Suppressor macrophage treated with lipopolysaccharide for 1 hour (primary cell): ENCODE data around the gene TLCD3B.

Source experiments
- DNase-seq, 3 donors: peaks; one replicate each; pipeline ENCODE4 v3.0.0-alpha.2; 2020 to 2022

The TLCD3B gene

DNA sequence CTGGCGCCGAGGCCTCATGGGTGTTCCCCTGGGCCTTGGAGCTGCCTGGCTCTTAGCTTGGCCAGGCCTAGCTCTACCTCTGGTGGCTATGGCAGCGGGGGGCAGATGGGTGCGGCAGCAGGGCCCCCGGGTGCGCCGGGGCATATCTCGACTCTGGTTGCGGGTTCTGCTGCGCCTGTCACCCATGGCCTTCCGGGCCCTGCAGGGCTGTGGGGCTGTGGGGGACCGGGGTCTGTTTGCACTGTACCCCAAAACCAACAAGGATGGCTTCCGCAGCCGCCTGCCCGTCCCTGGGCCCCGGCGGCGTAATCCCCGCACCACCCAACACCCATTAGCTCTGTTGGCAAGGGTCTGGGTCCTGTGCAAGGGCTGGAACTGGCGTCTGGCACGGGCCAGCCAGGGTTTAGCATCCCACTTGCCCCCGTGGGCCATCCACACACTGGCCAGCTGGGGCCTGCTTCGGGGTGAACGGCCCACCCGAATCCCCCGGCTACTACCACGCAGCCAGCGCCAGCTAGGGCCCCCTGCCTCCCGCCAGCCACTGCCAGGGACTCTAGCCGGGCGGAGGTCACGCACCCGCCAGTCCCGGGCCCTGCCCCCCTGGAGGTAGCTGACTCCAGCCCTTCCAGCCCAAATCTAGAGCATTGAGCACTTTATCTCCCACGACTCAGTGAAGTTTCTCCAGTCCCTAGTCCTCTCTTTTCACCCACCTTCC, 43.5 kb downstream of the TLCD3B start:
- DNase-seq, result no peak

DNA sequence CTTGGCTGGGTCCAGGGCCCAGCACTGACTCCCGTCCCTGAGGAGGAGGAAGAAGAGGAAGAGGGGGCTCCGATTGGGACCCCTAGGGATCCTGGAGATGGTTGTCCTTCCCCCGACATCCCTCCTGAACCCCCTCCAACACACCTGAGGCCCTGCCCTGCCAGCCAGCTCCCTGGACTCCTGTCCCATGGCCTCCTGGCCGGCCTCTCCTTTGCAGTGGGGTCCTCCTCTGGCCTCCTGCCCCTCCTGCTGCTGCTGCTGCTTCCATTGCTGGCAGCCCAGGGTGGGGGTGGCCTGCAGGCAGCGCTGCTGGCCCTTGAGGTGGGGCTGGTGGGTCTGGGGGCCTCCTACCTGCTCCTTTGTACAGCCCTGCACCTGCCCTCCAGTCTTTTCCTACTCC, 44.1 kb downstream of the TLCD3B start:
- no peak for DNase-seq

DNA sequence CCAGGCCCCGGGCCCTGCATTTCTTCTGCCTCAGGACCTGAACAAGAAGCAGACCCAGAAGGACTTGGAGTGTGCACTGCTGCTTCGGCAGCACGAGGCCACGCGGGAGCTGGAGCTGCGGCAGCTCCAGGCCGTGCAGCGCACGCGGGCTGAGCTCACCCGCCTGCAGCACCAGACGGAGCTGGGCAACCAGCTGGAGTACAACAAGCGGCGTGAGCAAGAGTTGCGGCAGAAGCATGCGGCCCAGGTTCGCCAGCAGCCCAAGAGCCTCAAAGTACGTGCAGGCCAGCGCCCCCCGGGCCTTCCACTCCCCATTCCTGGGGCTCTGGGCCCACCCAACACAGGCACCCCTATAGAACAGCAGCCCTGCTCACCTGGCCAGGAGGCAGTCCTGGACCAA, 44.8 kb downstream of the TLCD3B start:
- no peak for DNase-seq

DNA sequence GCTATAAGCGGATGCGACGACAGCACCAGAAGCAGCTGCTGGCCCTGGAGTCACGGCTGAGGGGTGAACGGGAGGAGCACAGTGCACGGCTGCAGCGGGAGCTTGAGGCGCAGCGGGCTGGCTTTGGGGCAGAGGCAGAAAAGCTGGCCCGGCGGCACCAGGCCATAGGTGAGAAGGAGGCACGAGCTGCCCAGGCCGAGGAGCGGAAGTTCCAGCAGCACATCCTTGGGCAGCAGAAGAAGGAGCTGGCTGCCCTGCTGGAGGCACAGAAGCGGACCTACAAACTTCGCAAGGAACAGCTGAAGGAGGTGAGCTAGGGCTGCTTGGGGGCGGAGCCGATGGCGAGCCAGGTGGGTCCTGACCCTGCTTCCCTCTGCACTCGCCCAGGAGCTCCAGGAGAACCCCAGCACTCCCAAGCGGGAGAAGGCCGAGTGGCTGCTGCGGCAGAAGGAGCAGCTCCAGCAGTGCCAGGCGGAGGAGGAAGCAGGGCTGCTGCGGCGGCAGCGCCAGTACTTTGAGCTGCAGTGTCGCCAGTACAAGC, 45.7 kb downstream of the TLCD3B start:
- DNase-seq, result no peak

DNA sequence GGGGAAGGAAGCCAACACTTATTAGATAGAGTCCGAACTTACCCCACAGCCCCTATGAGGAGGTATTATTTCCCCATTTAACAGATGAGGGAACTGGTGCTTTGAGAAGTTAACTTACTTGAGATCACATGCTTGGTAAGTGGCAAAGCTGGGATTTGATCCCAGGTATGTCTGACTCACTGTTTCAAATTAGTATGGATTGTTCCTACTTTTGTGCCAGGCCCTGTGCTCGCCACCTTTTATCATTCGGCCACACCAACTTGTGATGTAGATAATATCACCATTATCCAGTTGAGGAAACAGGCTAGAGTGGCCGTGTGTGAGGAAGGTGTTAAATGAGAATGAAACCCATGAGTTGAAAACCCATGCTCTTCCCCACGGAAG, 46.3 kb downstream of the TLCD3B start:
- DNase-seq, result no peak

DNA sequence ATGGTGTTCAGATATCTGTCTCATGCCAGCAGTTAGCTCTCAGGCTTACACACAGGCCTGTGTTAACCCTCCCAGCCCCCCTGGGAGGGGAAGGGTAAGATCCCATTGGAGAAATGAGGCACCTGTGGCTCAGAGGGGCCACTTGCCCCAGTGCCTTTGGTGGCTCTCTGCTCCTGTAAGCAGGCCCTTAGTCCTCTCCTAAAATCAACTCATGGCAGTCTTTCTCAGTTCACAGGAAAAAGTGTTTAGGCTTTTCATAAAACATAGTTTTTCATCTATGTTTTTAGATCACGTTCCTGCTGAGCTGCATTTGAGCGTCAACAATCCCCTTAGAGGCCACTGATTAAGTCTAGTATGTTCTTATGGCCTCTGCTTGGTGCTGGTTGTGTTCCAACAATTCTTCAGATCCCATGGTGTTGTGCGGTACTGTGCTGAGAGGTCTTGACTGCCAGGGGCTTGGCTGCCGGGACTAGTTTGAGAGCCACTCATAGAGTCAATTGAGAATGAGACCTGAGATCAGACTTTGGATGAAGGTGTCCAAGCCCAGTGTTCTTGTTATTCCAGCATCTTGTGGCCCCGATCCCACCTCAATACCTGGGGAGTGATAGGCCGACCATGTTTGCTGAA, 46.8 kb downstream of the TLCD3B start:
- no peak for DNase-seq

DNA sequence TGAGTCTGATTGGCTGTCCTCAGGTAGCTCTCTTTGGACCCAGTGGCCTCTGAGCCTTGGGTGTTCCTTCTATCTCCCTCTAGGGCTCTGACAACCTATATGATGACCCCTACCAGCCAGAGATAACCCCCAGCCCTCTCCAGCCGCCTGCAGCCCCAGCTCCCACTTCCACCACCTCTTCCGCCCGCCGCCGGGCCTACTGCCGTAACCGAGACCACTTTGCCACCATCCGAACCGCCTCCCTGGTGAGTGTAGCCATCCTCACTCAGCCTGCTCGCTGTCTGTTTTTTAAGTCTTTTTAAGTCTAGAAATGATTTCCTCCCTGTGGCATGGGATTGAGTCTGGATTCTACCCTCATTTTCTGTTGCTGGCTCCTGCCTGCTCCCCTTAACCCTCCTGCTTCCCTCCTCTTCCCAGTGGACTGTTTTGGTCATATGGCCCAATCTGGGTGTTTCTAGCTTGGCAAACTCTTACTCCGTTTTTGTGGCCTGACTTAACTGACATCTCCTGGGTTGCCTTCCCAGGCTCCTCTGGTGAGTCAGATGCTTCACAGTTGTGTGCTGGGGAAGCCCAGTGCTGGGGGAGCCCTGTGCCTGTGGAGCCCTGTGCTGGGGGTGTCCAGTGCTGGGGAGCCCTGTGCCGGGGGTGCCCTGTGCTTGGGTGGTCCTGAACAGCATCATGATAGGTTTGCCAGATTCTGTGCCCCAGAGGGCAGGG, 47.5 kb downstream of the TLCD3B start:
- DNase-seq, result no peak

DNA sequence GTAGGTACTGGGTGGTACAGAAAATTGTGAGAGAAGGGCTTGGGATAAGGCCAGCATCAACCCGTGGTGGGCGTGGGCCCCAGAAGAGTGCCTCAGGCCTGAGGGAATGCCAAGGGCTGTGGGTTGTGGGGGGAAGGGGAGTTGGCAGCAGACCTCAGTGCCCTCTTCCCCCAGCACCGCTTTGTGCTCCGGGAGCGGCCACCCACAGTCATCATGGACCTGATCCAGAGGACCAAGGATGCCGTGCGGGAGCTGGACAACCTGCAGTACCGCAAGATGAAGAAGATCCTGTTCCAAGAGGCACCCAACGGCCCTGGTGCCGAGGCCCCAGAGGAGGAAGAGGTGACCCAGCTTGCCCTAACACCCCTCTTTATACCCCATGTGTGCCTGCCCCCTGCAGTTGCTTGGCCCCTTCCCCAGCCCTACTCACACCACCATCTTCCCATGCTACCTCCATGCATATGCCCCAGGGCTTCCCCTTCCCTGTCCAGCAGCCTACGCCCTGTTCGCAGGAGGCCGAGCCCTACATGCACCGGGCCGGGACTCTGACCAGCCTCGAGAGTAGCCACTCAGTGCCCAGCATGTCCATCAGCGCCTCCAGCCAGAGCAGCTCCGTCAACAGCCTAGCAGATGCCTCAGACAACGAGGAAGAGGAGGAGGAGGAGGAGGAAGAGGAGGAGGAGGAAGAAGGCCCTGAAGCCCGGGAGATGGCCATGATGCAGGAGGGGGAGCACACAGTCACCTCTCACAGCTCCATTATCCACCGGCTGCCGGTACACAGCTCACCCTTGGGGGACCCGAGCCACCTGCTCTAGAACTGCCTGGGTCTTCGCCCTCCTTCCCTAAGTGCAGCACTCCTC, 48.3 kb downstream of the TLCD3B start:
- no peak for DNase-seq

DNA sequence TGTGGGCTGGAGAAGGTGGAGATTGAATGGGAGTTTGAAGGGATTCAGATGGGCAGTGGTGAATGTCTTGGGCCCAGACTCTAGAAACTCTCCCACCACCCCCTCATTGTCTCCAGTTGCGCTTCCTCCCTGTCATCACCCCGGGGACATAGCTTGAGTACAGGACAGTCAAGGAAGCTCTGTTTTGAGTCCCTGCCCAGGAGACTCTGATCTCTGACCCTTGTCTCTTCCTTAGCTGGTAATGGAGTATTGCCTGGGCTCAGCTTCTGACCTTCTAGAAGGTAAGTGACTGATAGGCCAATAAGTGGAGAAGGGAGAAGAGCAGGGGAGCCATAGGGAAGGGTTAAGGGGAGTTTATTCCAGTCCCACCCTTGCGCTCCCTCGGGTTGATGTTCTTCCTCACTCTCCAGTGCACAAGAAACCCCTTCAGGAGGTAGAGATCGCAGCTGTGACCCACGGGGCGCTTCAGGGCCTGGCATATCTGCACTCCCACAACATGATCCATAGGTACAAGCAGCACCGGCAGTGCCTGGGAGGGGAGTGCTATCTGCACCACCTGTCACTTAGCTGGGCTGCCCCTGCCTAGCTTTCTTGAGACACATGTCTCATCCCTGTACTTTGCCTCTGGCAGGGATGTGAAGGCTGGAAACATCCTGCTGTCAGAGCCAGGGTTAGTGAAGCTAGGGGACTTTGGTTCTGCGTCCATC, 52.4 kb downstream of the TLCD3B start:
- no peak for DNase-seq

DNA sequence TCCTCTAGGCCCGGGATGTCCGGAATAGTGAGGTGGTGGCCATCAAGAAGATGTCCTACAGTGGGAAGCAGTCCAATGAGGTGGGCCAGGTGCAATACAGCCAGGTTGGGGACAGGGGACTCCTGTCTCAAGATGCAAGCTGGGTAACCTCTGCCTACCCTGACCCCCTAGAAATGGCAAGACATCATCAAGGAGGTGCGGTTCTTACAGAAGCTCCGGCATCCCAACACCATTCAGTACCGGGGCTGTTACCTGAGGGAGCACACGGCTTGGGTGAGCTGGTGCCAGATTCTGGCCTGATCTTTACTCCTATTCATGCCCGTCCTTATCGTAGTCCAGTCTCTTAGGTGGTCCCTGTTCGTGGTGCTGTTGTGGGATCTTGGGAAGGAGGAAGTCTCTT, 53.0 kb downstream of the TLCD3B start:
- DNase-seq, result no peak

DNA sequence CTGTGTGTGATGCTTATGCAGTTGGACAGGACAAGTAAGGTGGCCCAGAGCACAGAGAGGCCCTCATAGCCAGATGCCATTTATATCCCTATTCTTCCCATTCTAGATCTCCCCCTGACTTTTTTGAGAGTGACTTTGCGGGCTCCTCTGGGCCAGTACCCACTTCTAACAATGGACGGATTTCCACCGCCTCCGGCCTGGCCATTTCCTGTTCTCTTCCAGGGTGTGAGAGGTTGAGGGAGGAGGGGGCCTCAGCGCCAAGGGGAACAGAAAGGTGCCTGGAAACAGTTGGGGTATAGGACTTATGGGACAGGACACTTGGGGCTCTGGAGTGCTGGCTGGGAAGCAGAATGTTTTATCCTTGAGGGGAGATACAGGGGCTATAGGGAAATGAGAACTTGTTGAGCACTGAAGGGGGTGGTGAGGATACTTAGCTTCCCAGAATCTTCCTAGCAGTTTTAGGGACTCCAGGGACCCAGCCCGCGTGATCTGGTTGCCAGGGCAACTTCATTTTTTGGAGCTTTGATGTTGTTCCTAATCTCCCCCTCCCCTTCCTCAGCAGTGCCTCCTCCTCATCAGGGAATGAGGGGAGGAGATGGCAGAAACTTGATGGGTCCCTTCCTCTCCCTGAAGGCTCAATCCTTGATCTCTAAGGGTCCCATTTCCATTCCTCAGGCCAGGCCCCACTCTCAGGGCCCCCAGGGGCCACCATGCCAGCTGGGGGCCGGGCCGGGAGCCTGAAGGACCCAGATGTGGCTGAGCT, 53.8 kb downstream of the TLCD3B start:
- DNase-seq, result no peak

DNA sequence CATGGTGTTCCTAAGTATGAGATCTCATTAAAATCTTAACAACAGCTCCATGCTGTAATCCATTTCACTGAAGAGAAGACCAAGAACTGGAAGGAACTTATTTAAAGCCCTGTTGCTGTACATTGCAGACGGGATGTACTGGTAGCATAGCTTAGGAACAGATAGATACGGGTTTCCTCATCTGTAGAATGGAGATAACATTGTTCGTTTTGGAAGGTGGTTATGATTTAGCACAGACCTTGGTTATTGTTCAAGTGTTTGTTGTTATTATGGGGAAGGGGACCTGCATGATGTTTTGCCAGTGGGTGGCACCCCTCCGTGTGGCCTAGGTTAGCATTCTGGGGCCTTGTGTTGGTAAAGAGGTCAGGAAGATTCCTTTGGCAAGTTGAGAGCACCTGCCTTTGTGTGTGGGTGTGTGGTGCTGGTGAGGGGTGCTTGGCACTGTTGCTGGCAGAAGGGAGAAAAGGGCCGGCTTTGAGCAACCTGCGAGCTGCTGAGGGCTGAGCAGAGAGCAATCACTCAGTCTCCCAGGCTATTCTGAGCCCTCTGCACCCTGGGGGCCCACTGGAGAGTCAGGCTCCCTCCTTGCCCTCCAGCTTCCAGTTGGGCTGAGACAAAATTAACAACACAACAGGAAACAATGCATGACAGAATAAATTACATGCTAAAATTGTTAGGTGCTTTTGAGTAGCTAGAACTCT, 55.1 kb downstream of the TLCD3B start:
- DNase-seq, result no peak

DNA sequence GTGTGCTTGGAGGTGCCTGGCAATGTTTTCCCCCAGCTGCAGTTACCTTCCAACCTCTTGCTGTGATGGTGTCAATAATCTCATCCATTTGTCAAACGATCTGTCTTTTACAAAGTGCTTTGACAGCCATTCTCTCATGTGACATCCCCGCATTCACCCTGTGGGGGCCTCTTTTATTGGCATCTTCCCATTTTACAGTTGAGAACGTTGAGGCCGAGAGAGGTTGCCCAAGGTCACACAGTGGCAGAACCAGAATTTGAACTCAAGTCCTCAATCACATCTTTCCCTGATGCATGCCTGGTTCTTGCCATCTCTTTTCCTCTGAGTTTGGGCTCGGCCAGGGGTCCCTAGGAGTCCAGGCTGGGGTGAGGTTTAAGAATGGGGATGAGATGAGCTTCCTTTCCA, 55.9 kb downstream of the TLCD3B start:
- no peak for DNase-seq
